Left lobe of liver (tissue), 2 donors: ENCODE measurements around the gene EIF4G2. TPM values are rescaled to one million over a fixed set of nuclear protein-coding genes. Genes with fewer than 3 reads are reported as not detected.
"Not testable (repeated sequence)": the region's sequence is repeated elsewhere in the genome, so short reads cannot be mapped to it uniquely, and the experiment has no call there.

Experiments used
- ATAC-seq: fragments of 200-7000 bp; cut with Tn5 transposase; one replicate; pipeline ENCODE4 v1.9.1; 2020; ENCODE audit warnings: mild to moderate bottlenecking, moderate library complexity
- DNase-seq: peaks from one replicate; pipeline ENCODE4 v3.0.0-alpha.2; 2020; ENCODE audit warnings: low spot score
- total RNA-seq: library from RNA; stranded (reverse); gene quantifications from one replicate; pipeline ENCODE4 v1.2.1, GENCODE V29; 2021
- donor health status: DM: no; HTN: no; CAD: no; lungs with moderate emphysema.
- donor health status: DM: no; HTN: yes; CAD: no.

Gene EIF4G2
- 318 TPM for total RNA-seq

DNA sequence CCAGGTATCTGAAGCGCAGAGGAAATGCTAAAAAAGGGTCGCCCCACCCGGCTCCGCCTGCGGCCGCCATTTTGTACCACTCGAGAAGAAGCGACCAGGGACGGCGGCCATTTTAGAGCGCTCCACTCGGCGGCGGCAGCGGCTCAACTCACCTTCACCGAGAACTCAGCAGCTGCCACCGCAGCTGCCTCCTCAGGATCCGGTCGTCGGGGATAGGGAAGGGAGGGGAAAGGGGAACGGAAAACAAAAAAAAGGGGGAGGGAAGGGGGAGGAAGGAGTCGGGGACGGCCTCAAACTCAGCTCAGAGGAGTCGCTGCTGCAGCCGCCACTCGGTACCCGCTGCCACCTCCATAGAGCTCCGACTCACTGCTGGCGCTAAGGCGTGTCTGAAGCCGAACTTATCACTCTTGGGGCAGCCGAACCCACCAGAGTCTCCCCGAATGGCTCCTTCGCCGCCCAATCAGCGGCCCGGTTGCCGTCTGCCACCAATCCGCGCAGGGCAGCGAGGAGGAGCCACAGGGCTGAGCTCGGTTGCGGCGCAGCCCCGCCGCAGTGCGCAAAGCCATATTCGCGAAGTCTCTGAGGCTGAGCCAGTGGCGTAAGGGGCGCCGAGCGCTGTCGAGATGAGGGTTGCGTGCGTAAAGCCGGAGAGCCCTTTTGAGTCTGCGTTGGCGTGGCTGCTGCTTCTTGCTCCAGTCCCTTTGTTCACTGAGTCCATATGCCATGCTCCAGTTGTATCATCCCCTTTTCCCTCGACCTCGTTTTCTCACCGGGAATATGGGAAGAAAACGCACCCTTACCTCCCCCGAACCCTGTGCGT, at the start of gene EIF4G2:
EIF4G2 (minus strand) TSS at position 374 of the 820 bp plus-strand sequence.
- ATAC-seq, result peak; percentile 93
- DNase-seq, result peak; percentile 99

DNA sequence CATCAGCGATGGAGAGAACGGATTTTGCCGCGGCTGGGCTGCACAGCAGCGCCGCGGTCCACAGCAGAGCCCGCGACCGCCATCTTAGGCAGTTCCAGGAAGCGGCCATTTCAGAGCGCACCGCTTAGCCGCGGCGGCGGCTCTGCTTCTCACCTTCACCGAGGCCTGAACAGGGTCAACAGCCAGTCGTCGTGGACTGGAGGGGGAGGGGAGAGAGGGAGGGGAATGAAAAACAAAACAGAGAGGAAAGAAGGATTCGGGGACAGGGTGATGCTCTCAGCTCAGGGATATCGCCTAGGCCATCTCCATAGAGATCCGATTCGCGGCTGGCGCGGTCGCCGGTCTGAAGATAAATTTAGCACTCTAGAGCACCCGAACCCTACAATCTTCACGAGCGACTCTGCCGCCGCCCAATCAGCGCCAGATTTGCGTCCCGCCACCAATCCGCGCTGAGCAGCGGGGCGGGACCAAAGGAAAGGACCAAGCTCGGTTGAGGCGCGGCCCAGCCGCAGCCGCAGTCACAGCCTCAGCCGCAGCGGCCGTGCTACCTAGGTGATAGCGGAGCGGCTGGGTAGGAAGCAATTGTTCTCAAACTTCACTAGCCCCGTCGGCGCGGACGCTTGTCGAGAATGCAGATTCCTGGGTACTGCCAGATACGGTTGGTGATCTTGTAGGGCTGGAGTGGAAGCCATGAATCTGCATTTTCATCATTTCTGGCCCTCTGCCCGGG, 49.1 kb upstream of the EIF4G2 start, which contains the start of gene ZBED5:
ZBED5 (minus strand) TSS at position 345 of the 730 bp plus-strand sequence. CDS start 3,108 bp downstream, outside the sequence.
- DNase-seq, result peak; percentile 99
- peak; percentile 93 for ATAC-seq

DNA sequence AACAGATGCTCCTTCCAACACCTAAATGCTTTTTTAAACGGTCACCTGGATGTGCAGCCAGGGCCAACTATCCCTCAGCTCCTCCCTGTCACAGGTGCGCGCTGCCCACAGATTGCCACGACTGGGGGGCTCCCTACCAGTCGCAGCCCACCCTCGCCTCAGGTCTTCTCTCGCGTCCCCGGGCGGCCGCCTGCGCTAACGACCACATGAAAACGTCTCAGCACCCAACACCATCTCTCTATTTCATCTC, 48.7 kb upstream of the EIF4G2 start:
- ATAC-seq, result no peak
- peak; percentile 53 for DNase-seq

DNA sequence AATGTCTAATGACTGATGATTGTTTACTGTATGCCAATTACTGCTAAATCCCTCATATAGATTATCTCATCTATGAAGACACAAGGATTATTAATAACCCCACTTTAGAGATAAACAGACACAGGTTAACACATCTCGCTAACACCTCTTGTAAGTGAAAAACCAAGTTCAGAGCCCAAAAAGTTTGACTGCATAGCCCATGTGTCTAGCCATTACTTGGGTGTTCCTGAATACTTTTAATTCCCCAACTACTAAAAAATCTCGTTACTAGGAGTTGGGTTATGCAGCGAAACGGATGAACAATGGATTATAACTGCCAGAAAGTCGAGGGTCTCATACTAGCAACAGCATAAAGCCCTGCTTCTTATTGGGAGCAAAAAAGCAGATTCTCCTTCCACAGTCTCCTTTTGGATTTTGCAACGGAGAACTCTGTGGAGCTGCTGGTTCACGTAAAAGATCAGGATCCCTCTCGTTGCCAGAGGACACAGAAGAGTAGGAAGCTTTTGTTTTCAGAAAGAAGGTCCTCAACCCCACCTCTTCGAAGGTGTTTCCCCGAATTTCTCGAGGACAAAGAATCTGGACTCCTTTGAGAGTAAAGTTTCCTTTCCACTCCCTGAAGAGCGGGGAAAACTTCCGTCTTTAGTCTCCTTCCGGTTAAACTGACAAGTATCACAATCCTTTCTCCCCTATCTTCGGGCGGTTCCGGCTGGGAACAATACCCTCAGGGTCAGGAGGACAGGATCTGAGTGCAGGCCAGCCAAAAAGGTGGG, 48.1 kb upstream of the EIF4G2 start:
- ATAC-seq (peak; percentile 35), DNase-seq (no peak)

DNA sequence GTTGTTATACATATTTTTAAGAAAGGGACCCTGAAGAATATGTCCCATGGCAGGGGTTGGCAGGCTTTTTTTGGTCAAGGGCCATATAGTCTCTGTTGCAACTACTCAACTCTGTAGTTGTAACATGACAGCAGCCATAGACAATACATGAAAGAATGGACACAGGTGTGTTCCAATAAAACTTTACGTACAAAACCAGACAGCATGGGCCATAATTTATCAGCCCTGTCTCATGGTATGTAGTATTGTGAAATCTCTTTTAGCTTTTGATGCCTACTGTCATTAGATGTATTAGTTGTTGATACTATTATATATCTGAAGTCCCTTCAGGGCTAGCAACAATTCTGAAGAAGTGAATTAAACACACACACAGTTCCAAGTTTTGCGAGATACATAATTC, 46.6 kb upstream of the EIF4G2 start:
- ATAC-seq, result no peak
- no peak for DNase-seq

DNA sequence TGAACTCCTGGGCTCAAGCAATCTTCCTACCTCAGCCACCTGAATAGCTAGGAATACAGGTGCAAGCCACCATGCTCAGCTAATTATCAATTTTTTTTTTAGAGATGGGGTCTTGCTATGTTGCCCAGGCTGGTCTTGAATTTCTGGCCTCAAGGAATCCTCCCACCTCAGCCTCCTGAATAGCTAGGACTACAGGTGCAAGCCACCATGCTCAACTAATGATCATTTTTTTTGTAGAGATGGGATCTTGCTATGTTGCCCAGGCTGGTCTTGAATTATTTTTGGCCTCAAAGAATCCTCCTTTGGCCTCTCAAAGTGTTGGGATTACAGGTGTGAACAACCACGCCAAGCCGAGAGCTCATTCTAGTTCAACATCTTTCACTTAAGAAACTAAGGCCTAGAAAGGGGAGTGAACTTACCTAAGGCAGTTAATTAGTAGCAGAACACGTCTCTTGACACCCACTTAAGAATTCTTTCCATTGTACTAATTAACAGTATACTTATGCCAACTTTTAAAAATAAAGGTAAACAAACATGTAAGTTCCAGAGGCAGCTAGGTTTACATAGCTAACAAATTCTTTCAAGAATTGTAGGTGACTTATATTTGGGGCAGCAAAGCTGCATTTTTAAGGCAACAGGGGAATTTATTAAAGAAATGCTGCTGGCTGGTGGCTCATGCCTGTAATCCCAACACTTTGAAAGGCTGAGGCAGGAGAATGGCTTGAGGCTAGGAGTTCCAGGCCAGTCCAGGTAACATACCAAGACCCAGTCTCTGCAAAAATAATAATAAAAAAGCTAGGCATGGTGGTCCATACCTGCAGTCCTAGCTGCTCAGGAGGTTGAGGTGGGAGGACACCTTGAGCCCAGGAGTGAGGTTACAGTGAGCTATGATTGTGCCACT, 39.5 kb upstream of the EIF4G2 start:
- ATAC-seq, result no peak
- no peak for DNase-seq

DNA sequence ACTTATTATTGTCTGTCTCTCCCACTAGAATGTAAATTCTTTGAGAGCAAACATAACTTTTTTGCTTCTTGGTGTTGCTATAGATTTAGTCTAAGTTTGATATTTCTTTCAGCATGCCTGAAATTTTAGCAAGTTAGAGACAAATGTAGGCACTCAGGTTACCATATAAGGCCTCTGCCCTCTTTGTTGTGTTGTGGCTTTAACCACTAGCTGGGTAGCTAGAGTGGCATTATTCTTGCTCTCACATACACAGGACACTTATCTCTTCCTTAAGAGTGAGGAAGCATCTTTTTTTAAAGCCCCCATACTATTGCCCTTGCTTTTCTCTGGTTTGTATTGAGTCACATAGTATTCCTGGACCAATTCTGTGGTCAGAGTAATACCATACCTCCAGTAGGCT, 37.9 kb upstream of the EIF4G2 start:
- DNase-seq, result no peak
- ATAC-seq, result no peak

DNA sequence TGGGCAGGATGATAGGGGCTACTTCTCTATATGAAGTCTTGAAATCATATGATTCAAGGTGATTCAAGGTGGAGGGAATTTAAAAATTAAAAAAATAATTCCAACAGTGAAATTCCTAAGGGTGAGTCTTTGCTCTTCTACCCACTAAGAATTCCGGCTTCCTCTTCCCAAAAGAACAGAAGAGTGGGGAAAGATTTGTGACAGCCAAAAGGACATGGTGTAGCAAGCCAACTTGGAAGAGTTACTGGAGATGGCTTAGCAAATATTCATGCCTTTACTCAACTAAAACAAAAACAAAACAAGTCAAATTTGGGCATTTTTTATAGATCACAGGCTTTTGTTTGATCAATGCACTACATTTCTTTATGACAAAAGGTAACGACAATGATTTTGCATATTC, 36.9 kb upstream of the EIF4G2 start:
- DNase-seq (no peak), ATAC-seq (no peak)

DNA sequence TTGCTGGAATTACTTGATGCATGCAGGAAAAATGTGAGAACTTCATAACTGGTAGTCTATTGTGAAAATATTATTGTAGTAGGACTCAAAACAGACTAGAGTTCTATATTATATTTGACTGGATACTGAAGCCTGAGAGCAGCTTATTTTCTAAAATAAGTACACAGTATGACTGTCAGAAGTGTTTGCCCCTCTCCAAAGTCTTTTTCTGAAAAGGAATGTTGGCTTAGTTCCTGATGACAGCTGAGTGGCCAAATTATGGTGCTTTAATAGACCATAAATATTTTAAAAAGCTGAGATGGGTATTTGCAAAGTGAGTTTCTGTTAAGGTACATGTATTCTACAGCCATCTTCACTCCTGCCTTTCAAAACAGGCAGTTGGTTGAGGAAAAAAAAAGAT, 36.1 kb upstream of the EIF4G2 start:
- DNase-seq (no peak), ATAC-seq (no peak)

DNA sequence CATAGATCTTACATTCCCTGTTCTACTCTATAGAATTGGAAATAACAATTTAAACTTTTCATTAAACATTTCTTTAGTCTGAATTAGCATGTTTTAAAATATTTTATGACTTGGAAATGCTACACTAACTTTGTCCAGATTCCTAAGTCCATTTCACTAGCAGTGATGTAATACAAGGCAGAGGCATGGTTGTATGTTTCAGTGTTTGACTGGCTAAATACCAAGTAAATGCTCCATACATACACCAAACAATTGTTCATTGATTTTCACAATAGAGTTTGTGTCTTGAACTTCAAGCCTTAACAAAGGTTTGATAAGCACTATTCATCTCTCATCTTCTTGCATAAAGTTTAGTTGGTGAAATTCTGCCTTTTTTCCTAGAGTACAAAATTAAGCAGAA, 35.6 kb upstream of the EIF4G2 start:
- ATAC-seq, result no peak

DNA sequence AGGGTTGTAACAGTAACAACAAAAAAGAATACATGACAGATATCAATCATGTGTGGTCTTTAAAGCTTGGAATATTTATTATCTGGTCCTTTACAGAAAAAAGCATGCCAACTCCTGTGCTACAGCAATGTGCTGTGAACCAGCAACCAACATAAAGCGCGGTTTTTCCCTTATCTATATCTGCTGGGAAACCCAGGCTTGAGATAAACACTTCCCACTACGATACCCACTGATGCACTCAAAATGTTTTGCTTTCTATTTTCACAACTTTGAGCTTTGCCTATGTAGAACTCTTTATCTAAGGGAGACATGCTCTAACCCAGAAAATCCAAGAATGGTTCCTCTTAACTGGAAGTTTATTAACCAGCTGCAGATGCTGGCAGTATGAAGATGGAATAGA, 30.2 kb upstream of the EIF4G2 start:
- ATAC-seq, result no peak
- DNase-seq, result no peak

More for the DNA sequence above, 35.6 kb upstream of the EIF4G2 start:
- DNase-seq, result no peak

DNA sequence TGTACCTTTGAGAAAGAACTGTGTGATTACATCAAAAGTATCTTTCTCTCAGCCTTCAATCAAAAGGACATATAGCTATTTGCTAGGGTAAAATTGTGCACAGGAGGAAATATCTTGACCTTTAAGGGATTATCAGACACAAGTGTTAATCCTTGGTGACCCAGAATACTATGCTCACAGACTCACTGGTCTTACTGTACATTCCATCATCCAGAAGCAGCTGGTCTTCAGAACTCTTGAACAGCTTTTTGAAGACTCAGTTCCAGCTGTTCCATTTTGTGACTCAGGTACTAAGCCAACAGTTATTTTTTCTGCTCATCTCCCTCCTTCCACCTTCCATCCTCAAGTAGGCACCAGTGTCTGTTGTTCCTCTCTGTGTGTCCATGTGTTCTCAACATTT, 29.4 kb upstream of the EIF4G2 start:
- DNase-seq, result no peak
- no peak for ATAC-seq

DNA sequence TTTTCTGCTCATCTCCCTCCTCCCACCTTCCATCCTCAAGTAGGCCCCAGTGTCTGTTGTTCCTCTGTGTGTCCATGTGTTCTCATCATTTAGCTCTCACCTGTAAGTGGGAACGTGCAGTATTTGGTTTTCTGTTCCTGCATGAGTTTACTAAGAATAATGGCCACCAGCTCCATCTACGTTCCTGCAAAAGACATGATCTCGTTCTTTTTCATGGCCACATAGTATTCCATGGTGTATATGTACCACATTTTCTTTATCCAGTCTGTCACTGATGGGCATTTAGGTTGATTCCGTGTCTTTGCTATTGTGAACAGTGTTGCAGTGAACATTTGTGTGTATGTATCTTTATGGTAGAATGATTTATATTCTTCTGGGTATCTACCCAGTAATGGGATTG, 28.2 kb upstream of the EIF4G2 start:
- not testable (repeated sequence) for ATAC-seq, DNase-seq

DNA sequence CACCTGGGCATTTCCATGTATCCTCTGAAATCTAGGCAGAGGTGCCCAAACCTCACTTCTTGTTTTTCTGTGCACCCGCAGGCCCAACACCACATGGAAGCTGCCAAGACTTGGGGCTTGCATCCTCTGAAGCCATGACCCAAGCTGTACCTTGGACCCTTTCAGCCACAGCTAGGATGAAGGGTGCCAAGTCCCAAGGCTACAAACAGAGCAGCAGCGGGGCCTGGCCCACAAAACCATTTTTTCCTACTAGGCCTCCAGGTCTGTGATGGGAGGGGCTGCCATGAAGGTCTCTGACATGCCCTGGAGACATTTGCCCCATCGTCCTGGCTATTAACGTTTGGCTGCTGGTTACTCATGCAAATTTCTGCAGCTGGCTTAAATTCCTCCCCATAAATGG, 20.4 kb upstream of the EIF4G2 start:
- DNase-seq (no peak), ATAC-seq (peak; percentile 51)

DNA sequence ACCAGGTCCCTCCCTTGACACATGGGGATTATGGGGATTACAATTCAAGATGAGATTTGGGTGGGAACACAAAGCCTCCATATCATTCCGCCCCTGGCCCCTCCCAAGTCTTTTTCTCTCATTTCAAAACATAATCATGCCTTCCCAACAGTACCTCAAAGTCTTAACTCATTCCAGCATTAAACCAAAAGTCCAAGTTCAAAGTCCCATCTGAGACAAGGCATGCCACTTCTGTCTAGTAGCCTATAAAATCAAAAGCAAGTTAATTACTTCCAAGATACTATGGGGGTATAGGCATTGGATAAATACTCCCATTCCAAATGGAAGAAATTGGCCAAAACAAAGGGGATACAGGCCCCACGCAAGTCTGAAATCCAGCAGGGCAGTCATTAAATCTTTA, 19.7 kb upstream of the EIF4G2 start:
- ATAC-seq (no peak), DNase-seq (no peak)

DNA sequence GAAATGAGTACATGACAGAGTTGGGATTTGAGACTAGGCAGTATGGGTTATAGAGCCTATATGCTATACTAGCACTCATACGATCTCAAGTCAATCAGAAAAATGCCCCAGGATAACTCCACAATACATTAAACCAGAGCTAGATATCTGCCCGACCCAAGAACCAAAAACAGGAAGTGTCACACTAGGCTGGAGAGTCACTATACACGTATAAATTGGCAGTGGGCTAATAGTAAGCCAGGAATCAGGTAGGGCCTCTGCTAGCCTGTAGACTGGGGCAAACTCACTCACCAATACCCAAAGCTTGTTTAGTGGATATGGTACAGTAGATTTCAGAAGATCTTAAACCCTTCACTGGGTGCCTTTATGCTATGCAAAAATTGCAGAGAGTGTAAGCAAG, 16.2 kb upstream of the EIF4G2 start:
- DNase-seq (no peak), ATAC-seq (no peak)

DNA sequence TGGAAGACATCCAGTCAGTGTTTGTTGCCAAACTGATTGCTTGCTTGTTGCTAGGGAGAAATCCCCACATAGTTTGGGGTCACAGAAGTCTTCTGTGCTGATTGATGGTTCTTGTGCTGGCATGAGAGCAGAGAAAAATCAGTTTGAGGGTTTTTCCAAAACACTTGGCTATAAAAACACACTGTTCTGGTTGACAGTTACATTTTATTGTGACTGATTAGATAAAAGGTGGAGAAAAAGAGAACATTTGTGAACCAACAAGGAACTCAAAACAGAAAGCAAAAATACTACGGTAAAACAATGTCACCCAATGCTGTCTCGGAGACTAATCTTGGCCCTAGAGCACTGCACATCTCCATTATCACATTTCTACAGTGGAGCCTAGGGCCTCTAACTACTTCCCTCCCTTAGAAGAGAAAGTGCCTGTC, 14.4 kb upstream of the EIF4G2 start:
- DNase-seq (no peak), ATAC-seq (no peak)

DNA sequence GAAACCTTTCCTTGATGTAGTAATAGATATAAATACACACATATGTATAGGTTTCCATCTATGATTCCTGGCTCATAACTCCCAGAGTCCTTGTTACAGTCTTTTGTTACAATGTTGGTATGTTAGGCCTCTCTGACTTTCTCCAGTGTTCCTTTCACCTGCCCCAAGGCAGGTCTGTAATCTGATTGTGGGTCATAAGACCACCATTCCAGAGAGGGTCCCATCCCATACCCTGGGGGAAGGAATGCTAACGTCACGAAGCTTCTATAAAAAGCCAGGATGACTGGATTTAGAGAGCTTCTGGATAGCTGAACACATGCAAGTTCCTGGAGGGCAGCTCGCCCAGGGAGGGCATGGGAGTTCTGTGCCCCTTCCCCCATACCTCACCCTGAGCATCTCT, 13.8 kb upstream of the EIF4G2 start:
- DNase-seq, ATAC-seq: not testable (repeated sequence)

DNA sequence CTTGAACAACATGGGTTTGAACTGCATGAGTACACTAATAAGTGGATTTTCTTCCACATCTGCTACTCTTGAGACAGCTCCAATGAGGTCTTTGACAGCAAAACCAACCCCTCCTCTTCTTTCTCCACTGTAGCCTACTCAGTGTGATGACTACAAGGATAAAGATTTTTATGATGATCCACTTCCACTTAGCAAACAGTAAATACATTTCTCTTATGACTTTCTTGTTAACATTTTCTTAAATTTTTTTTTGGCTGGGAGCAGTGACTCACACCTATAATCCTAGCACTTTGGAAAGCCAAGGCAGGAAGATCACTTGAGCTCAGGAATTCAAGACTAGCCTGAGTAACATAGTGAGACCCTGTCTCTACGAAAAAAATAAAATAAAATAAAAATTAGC, 9.9 kb upstream of the EIF4G2 start:
- DNase-seq (no peak), ATAC-seq (no peak)

DNA sequence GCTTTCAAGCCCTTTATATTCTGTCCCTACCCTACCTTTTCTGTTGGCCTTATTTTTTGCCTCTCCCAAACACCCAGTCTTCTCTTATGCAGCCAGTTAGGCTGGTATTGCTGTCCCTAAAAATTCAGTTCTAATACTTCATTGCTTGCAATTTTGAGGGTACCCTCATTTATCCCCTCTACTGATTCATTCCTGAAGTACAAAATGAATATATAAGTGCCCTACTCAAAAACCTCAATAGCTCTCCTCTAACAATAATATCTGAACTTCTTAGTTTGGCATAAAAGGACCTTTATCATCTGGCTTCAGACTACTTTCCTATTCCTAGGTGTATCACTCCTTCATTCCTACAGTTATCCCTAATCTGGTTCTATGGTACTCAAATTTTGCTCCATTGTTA, 5.2 kb upstream of the EIF4G2 start:
- ATAC-seq, result no peak
- DNase-seq, result no peak
